ENCODE data around the gene OR2B6.
"Not testable (repeated sequence)": the region's sequence is repeated elsewhere in the genome, so short reads cannot be mapped to it uniquely, and the experiment has no call there.

Gene OR2B6

GRCh38 chr6:27956941-27957340 is at the start of gene OR2B6:
Gene OR2B6, plus strand, starts transcription at chr6:27957241. Its CDS starts 0 bp downstream, at chr6:27957241.
- DNase-seq (ENCODE audit: low spot score): no peak

- no peak for DNase-seq (ENCODE audit: low spot score)
Observed at GRCh38 chr6:27908017-27908416, 49.0 kb upstream of the OR2B6 start.

GRCh38 chr6:27911956-27912446 is 45.0 kb upstream of the OR2B6 start, which contains the start of gene OR2B2:
Gene OR2B2, minus strand, starts transcription at chr6:27912396. Its CDS starts 77 bp downstream, at chr6:27912319.
- DNase-seq (ENCODE audit: low spot score): no peak

GRCh38 chr6:27922949-27923348 is 34.1 kb upstream of the OR2B6 start:
- DNase-seq (ENCODE audit: low spot score): no peak

- DNase-seq (ENCODE audit: low spot score): no peak
Observed at GRCh38 chr6:27924179-27924578, 32.9 kb upstream of the OR2B6 start.

GRCh38 chr6:27928041-27928440 is 29.0 kb upstream of the OR2B6 start:
- DNase-seq (ENCODE audit: low spot score): not testable (repeated sequence)

- not testable (repeated sequence) for DNase-seq (ENCODE audit: low spot score)
Observed at GRCh38 chr6:27929930-27930329, 27.1 kb upstream of the OR2B6 start.

- DNase-seq (ENCODE audit: low spot score): no peak
Observed at GRCh38 chr6:27931209-27931608, 25.8 kb upstream of the OR2B6 start.

- DNase-seq (ENCODE audit: low spot score): no peak
Observed at GRCh38 chr6:27940766-27941165, 16.3 kb upstream of the OR2B6 start.

GRCh38 chr6:27943072-27943471 is 14.0 kb upstream of the OR2B6 start:
- not testable (repeated sequence) for DNase-seq (ENCODE audit: low spot score)

GRCh38 chr6:27948237-27948636 is 8.8 kb upstream of the OR2B6 start:
- no peak for DNase-seq (ENCODE audit: low spot score)

- no peak for DNase-seq (ENCODE audit: low spot score)
Observed at GRCh38 chr6:27951040-27951439, 6.0 kb upstream of the OR2B6 start.

- DNase-seq (ENCODE audit: low spot score): no peak
Observed at GRCh38 chr6:27957516-27957915, 475 bp downstream of the OR2B6 start.

GRCh38 chr6:27962506-27962905 is 5.5 kb downstream of the OR2B6 start:
- no peak for DNase-seq (ENCODE audit: low spot score)

GRCh38 chr6:27966044-27966443 is 9.0 kb downstream of the OR2B6 start:
- no peak for DNase-seq (ENCODE audit: low spot score)

GRCh38 chr6:27966816-27967426 is 9.9 kb downstream of the OR2B6 start:
- no peak for DNase-seq (ENCODE audit: low spot score)

- no peak for DNase-seq (ENCODE audit: low spot score)
Observed at GRCh38 chr6:27970444-27970843, 13.4 kb downstream of the OR2B6 start.

GRCh38 chr6:27972750-27973149 is 15.7 kb downstream of the OR2B6 start:
- DNase-seq (ENCODE audit: low spot score): no peak

- DNase-seq (ENCODE audit: low spot score): no peak
Observed at GRCh38 chr6:27977387-27977786, 20.3 kb downstream of the OR2B6 start.

- no peak for DNase-seq (ENCODE audit: low spot score)
Observed at GRCh38 chr6:27978705-27979104, 21.7 kb downstream of the OR2B6 start.

- DNase-seq (ENCODE audit: low spot score): no peak
Observed at GRCh38 chr6:27980111-27980510, 23.1 kb downstream of the OR2B6 start.

- peak; percentile 18 for DNase-seq (ENCODE audit: low spot score)
Observed at GRCh38 chr6:27986928-27987725, 30.1 kb downstream of the OR2B6 start.

GRCh38 chr6:27994616-27995015 is 37.6 kb downstream of the OR2B6 start:
- no peak for DNase-seq (ENCODE audit: low spot score)
